Osteoblast (primary cell): ENCODE results near the gene LGALS12. TPM values are rescaled to one million over a fixed set of nuclear protein-coding genes. Genes with fewer than 3 reads are reported as not detected.

Source experiments
- DNase-seq: peaks from one replicate; pipeline ENCODE4 v3.0.0; 2011; ENCODE audit warnings: low spot score, mixed read lengths; ENCODE audit not compliant: insufficient read length; ENCODE audit errors: missing footprints
- H2AFZ ChIP-seq: 2 replicates; pipeline ENCODE4 v1.6.0; 2011; ENCODE audit warnings: mild to moderate bottlenecking, low read length
- H3K27ac ChIP-seq: 2 replicates; pipeline ENCODE4 v1.5.1; 2011; ENCODE audit warnings: mild to moderate bottlenecking, low read depth, low read length, moderate library complexity
- H3K27me3 ChIP-seq: 2 replicates; pipeline ENCODE4 v1.6.0; 2012; ENCODE audit warnings: mild to moderate bottlenecking, control low read depth, inconsistent platforms, low read length, moderate library complexity; ENCODE audit not compliant: insufficient read depth
- H3K36me3 ChIP-seq: 2 replicates; pipeline ENCODE4 v1.5.1; 2011; ENCODE audit warnings: mild to moderate bottlenecking, low read length, control low read depth, moderate library complexity; ENCODE audit not compliant: insufficient read depth
- H3K4me1 ChIP-seq: 2 replicates; pipeline ENCODE4 v1.5.1; 2011; ENCODE audit warnings: mild to moderate bottlenecking, low read length, control low read depth, moderate library complexity; ENCODE audit not compliant: insufficient read depth
- H3K4me2 ChIP-seq: 2 replicates; pipeline ENCODE4 v1.6.0; 2011; ENCODE audit warnings: mild to moderate bottlenecking, low read length; ENCODE audit not compliant: insufficient read depth
- H3K4me3 ChIP-seq: fragments of 200-600 bp; sonication (generic); 3 replicates; pipeline ENCODE4 v1.5.1; 2012; ENCODE audit warnings: mild to moderate bottlenecking, low read length, inconsistent platforms; ENCODE audit not compliant: insufficient read depth
- H3K79me2 ChIP-seq: 2 replicates; pipeline ENCODE4 v1.6.0; 2012; ENCODE audit warnings: mild to moderate bottlenecking, low read length, control low read depth, inconsistent platforms; ENCODE audit not compliant: insufficient read depth
- H3K9me3 ChIP-seq: 2 replicates; pipeline ENCODE4 v1.5.1; 2011; ENCODE audit warnings: low read depth, low read length, control low read depth
- H4K20me1 ChIP-seq: 2 replicates; pipeline ENCODE4 v1.6.0; 2012; ENCODE audit warnings: mild to moderate bottlenecking, low read length, control low read depth; ENCODE audit not compliant: insufficient read depth
- total RNA-seq: library from RNA; depleted of rRNA; stranded (reverse); fragments of >200 nt; gene quantifications from 2 replicates; pipeline ENCODE4 v1.2.3, GENCODE V29; 2012
- TF ChIP-seq, protein P1 (sequence below): IDR thresholded peaks from 2 replicates; pipeline ENCODE4 v1.5.1; 2011; ENCODE audit warnings: mild to moderate bottlenecking, low read depth, low read length, moderate library complexity; ENCODE audit errors: extremely low read depth

Gene LGALS12
- total RNA-seq, 1 donor, result under 0.01 TPM

- Histone ChIP-seq H3K9me3 (no peaks in the 10 kb centered on the region), H3K27ac (no peak overlapping the region), H3K27me3 (no peaks in the 10 kb centered on the region), H3K4me3 (no peak overlapping the region), H3K4me2 (peak overlapping the region; percentile 36), H3K36me3 (no peaks in the 10 kb centered on the region), H3K79me2 (no peaks in the 10 kb centered on the region), H2AFZ (peak overlapping the region; percentile 6), H4K20me1 (no peaks in the 10 kb centered on the region), H3K4me1 (peaks cover 7% of the 10 kb centered on the region)
- TF ChIP-seq, protein P1, sequence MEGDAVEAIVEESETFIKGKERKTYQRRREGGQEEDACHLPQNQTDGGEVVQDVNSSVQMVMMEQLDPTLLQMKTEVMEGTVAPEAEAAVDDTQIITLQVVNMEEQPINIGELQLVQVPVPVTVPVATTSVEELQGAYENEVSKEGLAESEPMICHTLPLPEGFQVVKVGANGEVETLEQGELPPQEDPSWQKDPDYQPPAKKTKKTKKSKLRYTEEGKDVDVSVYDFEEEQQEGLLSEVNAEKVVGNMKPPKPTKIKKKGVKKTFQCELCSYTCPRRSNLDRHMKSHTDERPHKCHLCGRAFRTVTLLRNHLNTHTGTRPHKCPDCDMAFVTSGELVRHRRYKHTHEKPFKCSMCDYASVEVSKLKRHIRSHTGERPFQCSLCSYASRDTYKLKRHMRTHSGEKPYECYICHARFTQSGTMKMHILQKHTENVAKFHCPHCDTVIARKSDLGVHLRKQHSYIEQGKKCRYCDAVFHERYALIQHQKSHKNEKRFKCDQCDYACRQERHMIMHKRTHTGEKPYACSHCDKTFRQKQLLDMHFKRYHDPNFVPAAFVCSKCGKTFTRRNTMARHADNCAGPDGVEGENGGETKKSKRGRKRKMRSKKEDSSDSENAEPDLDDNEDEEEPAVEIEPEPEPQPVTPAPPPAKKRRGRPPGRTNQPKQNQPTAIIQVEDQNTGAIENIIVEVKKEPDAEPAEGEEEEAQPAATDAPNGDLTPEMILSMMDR, result no peak
- peak; percentile 61 for DNase-seq
These were observed 54.8 kb downstream of the LGALS12 start for GRCh38 chr11:63560506-63561180.

- peaks cover 15% of the 10 kb centered on the region for H3K4me1 ChIP-seq
- no peaks in the 10 kb centered on the region for H3K27me3 ChIP-seq
- no peak for DNase-seq
- no peak within 1 kb of the TSS for H3K4me2 ChIP-seq
- H3K27ac ChIP-seq, result no peak within 1 kb of the TSS
- TF ChIP-seq, protein P1, result no peak
- H4K20me1 ChIP-seq, result no peaks in the 10 kb centered on the region
- no peaks in the 10 kb centered on the region for H3K36me3 ChIP-seq
- no peaks in the 10 kb centered on the region for H3K9me3 ChIP-seq
- H3K4me3 ChIP-seq, result no peak within 1 kb of the TSS
- H2AFZ ChIP-seq, result no peak within 1 kb of the TSS
- H3K79me2 ChIP-seq, result no peaks in the 10 kb centered on the region
These were observed 57.5 kb downstream of the LGALS12 start, which contains the start of gene PLAAT2 for GRCh38 chr11:63563201-63564055. PLAAT2 (minus strand) TSS chr11:63563379; CDS start chr11:63563324, 55 bp downstream.

GRCh38 chr11:63564056-63564774, 58.3 kb downstream of the LGALS12 start:
- no peaks in the 10 kb centered on the region for H3K36me3 ChIP-seq
- H4K20me1 ChIP-seq, result no peaks in the 10 kb centered on the region
- H2AFZ ChIP-seq, result no peak overlapping the region
- DNase-seq, result no peak
- H3K4me2 ChIP-seq, result no peak overlapping the region
- H3K27ac ChIP-seq, result no peak overlapping the region
- H3K79me2 ChIP-seq, result no peaks in the 10 kb centered on the region
- TF ChIP-seq, protein P1, result no peak
- no peak overlapping the region for H3K4me3 ChIP-seq
- H3K4me1 ChIP-seq, result peaks cover 15% of the 10 kb centered on the region
- no peaks in the 10 kb centered on the region for H3K27me3 ChIP-seq
- H3K9me3 ChIP-seq, result no peaks in the 10 kb centered on the region
